Measurements from ENCODE around the gene RAD51C.

- TF ChIP-seq CTCF (IDR thresholded peaks at IDR 0.05): no peak
- no peak for TF ChIP-seq POLR2A (IDR thresholded peaks at IDR 0.05)
Observed at GRCh38 chr17:58666858-58667267, 25.5 kb upstream of the RAD51C start.

Measured in lower leg skin (tissue), 3 donors.